Measurements from ENCODE around the gene GATD1.

GATD1 gene

DNA sequence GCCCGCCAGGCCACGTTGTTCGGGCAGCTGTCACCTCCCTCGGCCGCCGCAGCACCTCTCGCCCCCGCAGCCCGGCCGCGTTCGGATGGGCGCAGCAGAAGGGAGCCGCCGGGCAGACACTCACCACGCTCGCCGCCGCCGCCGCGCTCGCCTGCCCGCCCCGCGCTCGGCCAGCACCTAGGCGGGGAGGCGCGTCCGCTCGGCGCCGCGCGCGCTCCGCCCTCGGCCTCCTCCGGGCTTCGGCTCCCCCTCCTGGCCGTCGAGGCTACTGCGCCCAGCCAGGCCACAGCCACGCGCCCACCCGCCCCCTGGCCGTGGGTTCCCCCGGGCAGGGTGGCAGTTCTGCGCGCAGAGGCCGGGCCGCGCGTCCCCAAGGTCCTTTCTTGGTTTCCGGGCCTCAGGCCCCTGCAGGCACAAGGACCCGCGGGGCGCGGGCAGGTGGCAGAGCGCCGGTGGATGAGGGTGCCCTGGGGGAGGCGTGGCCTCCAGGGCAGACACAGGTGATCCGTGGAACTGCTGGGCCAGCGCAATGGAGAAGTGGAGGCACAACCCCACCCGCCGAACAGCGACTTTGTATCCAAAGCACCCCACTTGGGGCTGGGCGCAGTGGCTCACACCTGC lies 20.9 kb upstream of the GATD1 start, which contains the start of gene SLC25A22:
Gene SLC25A22, minus strand, starts transcription at position 189 of the 621 bp plus-strand sequence. CDS start 3,275 bp downstream, outside the sequence.
- H3K9ac ChIP-seq (ENCODE audit: low read length), result peak within 1 kb of the TSS; percentile 80
- H3K27ac ChIP-seq (ENCODE audit: low read depth, low read length), result peak within 1 kb of the TSS; percentile 82

DNA sequence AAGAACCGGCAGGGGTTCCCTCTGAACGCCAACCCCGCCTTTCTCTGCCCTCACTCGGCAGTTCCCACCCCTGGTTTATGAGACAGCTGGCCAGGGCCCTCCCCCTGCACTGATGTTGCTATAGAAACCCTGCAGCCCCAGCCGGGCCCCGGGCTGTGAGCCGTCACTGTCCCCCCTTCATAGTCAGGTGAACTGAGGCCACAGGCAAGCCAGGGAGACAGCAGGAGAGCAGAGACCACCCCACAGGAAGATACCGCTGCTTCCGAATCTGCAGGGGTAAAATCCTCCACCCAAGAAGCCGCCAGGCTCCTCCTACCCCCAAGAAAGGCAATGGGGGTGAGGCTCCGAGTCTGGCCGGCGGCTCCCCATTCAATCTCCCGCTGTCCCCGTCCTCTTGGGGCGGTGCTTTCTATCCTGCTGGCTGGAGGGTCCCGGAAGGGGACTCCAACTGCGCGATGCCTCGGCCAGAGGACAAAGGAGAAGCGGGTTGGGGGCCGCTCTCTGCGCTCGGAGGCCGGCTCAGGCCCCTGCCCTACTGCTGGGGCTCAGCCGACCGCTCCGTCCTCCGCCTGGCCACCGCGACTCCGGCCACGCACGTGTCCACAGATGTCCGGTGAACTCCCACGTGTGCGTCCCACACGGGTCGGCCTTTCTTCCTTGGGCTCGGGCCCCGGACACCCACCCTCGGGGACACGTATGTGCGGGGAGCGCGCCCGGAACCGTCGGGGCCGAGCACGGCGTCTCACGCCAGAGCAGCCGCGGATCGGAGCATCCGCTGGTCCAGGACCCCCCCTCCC lies 20.2 kb upstream of the GATD1 start:
- H3K9ac ChIP-seq (ENCODE audit: low read length), result peak overlapping the region; percentile 80

More for the DNA sequence above, 20.9 kb upstream of the GATD1 start, which contains the start of gene SLC25A22:
- H3K4me3 ChIP-seq (ENCODE audit: low read depth in 1 of 2, low read length in 2 of 2), result peak within 1 kb of the TSS; percentile 79 to 86
- H3K36me3 ChIP-seq (ENCODE audit: insufficient read depth, low read length), result no peaks in the 10 kb centered on the region
- H3K9me3 ChIP-seq (ENCODE audit: low read length), result no peaks in the 10 kb centered on the region
- no peaks in the 10 kb centered on the region for H3K27me3 ChIP-seq (ENCODE audit: control insufficient read depth in 1 of 2, insufficient read depth in 2 of 2, low read length in 2 of 2)
- peaks cover 8% of the 10 kb centered on the region for H3K4me1 ChIP-seq (ENCODE audit: insufficient read depth, low read length)

GRCh38 chr11:796565-797295 lies 19.4 kb upstream of the GATD1 start:
- Histone ChIP-seq H3K27me3 (ENCODE audit: control insufficient read depth in 1 of 2, insufficient read depth in 2 of 2, low read length in 2 of 2) (no peaks in the 10 kb centered on the region), H3K27ac (ENCODE audit: low read depth, low read length) (peak overlapping the region; percentile 83), H3K36me3 (ENCODE audit: insufficient read depth, low read length) (no peaks in the 10 kb centered on the region), H3K9me3 (ENCODE audit: low read length) (no peaks in the 10 kb centered on the region), H3K9ac (ENCODE audit: low read length) (peak overlapping the region; percentile 80), H3K4me3 (ENCODE audit: low read depth in 1 of 2, low read length in 2 of 2) (peak overlapping the region; percentile 79 to 86), H3K4me1 (ENCODE audit: insufficient read depth, low read length) (peaks cover 8% of the 10 kb centered on the region)

More for the DNA sequence above, 20.2 kb upstream of the GATD1 start:
- peak overlapping the region; percentile 79 to 86 for H3K4me3 ChIP-seq (ENCODE audit: low read depth in 1 of 2, low read length in 2 of 2)
- H3K9me3 ChIP-seq (ENCODE audit: low read length), result no peaks in the 10 kb centered on the region
- no peaks in the 10 kb centered on the region for H3K36me3 ChIP-seq (ENCODE audit: insufficient read depth, low read length)
- no peaks in the 10 kb centered on the region for H3K27me3 ChIP-seq (ENCODE audit: control insufficient read depth in 1 of 2, insufficient read depth in 2 of 2, low read length in 2 of 2)
- H3K4me1 ChIP-seq (ENCODE audit: insufficient read depth, low read length), result peaks cover 8% of the 10 kb centered on the region
- peak overlapping the region; percentile 82 for H3K27ac ChIP-seq (ENCODE audit: low read depth, low read length)

DNA sequence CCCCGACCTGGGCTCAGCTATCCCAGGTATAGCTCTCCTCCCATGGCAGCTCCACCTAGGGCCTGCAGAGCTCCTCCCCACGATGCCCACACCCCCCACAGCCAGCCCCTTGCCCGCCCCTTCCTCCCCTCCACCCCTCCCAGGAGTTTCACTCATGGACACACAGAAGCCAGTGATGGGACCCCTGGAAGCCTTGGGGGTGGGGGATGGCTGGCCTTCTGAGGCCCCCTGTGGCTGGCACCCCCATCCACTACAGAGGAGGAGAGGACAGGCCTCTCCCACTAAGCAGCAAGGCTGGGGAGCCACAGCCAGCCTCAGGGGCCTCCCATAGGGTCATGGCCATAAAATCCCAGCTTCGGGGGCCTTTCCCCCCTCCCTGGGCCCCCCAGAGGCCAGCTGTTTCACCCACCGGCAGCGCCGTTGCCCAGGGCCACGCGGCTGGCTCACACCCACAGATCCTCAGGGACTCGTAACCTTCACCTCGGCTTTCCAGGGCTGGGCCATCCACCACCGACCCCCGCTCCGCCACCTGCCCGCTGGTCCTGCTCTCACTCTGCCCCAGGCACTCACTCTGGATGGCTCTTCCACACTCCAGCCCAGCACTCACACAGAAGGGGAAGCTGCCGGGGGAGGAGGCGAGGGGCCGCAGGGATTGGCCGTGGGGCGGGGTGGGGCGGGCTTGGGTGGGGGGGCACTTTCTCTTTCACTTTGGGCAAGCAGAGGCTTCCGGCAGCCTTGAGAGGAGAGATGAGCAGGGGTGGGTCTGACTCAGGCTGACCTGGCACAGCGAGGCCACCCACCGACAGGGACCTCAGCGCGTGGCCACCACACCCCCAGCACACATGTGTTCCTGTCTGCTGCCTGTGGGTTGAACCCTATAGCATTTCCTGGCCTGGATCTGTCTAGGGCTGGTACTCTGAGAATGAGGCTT lies 18.6 kb upstream of the GATD1 start:
- H3K9ac ChIP-seq (ENCODE audit: low read length), result peak overlapping the region; percentile 80
- H3K4me1 ChIP-seq (ENCODE audit: insufficient read depth, low read length), result peaks cover 8% of the 10 kb centered on the region
- H3K4me3 ChIP-seq (ENCODE audit: low read depth in 1 of 2, low read length in 2 of 2), result peak overlapping the region; percentile 54 to 86
- H3K9me3 ChIP-seq (ENCODE audit: low read length), result no peaks in the 10 kb centered on the region
- H3K27ac ChIP-seq (ENCODE audit: low read depth, low read length), result peak overlapping the region; percentile 83
- H3K36me3 ChIP-seq (ENCODE audit: insufficient read depth, low read length), result no peaks in the 10 kb centered on the region
- peaks cover 0 to 3% of the 10 kb centered on the region in 2 donors for H3K27me3 ChIP-seq (ENCODE audit: control insufficient read depth in 1 of 2, insufficient read depth in 2 of 2, low read length in 2 of 2)

GRCh38 chr11:794766-795633 lies 17.7 kb upstream of the GATD1 start:
- H3K9ac ChIP-seq (ENCODE audit: low read length), result peak overlapping the region; percentile 10
- H3K36me3 ChIP-seq (ENCODE audit: insufficient read depth, low read length), result no peaks in the 10 kb centered on the region
- H3K4me1 ChIP-seq (ENCODE audit: insufficient read depth, low read length), result peaks cover 8% of the 10 kb centered on the region
- H3K9me3 ChIP-seq (ENCODE audit: low read length), result no peaks in the 10 kb centered on the region
- peak overlapping the region; percentile 54 to 86 for H3K4me3 ChIP-seq (ENCODE audit: low read depth in 1 of 2, low read length in 2 of 2)
- H3K27me3 ChIP-seq (ENCODE audit: control insufficient read depth in 1 of 2, insufficient read depth in 2 of 2, low read length in 2 of 2), result peaks cover 0 to 5% of the 10 kb centered on the region in 2 donors
- no peak overlapping the region for H3K27ac ChIP-seq (ENCODE audit: low read depth, low read length)

- H3K9me3 ChIP-seq (ENCODE audit: low read length), result no peaks in the 10 kb centered on the region
- no peaks in the 10 kb centered on the region for H3K36me3 ChIP-seq (ENCODE audit: insufficient read depth, low read length)
- peaks cover 0 to 11% of the 10 kb centered on the region in 2 donors for H3K27me3 ChIP-seq (ENCODE audit: control insufficient read depth in 1 of 2, insufficient read depth in 2 of 2, low read length in 2 of 2)
- H3K4me1 ChIP-seq (ENCODE audit: insufficient read depth, low read length), result peaks cover 8% of the 10 kb centered on the region
- H3K27ac ChIP-seq (ENCODE audit: low read depth, low read length), result no peak overlapping the region
- H3K4me3 ChIP-seq (ENCODE audit: low read depth in 1 of 2, low read length in 2 of 2), result no peak overlapping the region
- no peak overlapping the region for H3K9ac ChIP-seq (ENCODE audit: low read length)
Measured at GRCh38 chr11:794013-794765, 16.9 kb upstream of the GATD1 start.

- H3K9me3 ChIP-seq (ENCODE audit: low read length), result no peaks in the 10 kb centered on the region
- no peaks in the 10 kb centered on the region for H3K36me3 ChIP-seq (ENCODE audit: insufficient read depth, low read length)
- no peak overlapping the region for H3K27ac ChIP-seq (ENCODE audit: low read depth, low read length)
- no peak overlapping the region for H3K9ac ChIP-seq (ENCODE audit: low read length)
- peaks cover 8% of the 10 kb centered on the region for H3K4me1 ChIP-seq (ENCODE audit: insufficient read depth, low read length)
- H3K27me3 ChIP-seq (ENCODE audit: control insufficient read depth in 1 of 2, insufficient read depth in 2 of 2, low read length in 2 of 2), result peaks cover 0 to 18% of the 10 kb centered on the region in 2 donors
- no peak overlapping the region for H3K4me3 ChIP-seq (ENCODE audit: low read depth in 1 of 2, low read length in 2 of 2)
Measured at GRCh38 chr11:793556-793955, 16.3 kb upstream of the GATD1 start.

DNA sequence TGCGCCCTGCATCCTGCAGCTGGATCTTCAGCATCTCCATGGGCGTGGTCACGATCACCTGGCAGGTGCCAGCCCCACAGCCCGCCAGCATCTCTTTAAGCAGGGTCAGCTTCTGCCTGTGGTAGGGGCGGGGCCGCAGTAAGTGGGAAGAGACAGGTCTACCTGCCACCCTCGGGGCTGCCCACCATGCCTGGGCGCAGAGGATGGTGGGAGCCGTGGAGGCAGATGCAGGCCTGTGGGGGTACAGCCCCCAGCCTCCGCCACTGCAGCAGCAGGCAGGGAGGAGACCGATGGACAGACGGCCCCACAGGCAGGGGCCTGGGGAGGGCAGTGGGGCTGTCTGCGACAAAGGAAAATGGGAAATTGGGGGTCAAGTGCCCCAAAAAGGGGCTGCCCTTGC lies 15.6 kb upstream of the GATD1 start:
- H3K27ac ChIP-seq (ENCODE audit: low read depth, low read length), result no peak overlapping the region
- no peak overlapping the region for H3K4me3 ChIP-seq (ENCODE audit: low read depth in 1 of 2, low read length in 2 of 2)
- peaks cover 0 to 23% of the 10 kb centered on the region in 2 donors for H3K27me3 ChIP-seq (ENCODE audit: control insufficient read depth in 1 of 2, insufficient read depth in 2 of 2, low read length in 2 of 2)
- H3K36me3 ChIP-seq (ENCODE audit: insufficient read depth, low read length), result no peaks in the 10 kb centered on the region
- no peak overlapping the region for H3K9ac ChIP-seq (ENCODE audit: low read length)
- no peaks in the 10 kb centered on the region for H3K9me3 ChIP-seq (ENCODE audit: low read length)
- H3K4me1 ChIP-seq (ENCODE audit: insufficient read depth, low read length), result peaks cover 8% of the 10 kb centered on the region

GRCh38 chr11:792535-792821 lies 15.2 kb upstream of the GATD1 start:
- Histone ChIP-seq H3K9me3 (ENCODE audit: low read length) (no peaks in the 10 kb centered on the region), H3K36me3 (ENCODE audit: insufficient read depth, low read length) (no peaks in the 10 kb centered on the region), H3K9ac (ENCODE audit: low read length) (no peak overlapping the region), H3K4me3 (ENCODE audit: low read depth in 1 of 2, low read length in 2 of 2) (no peak overlapping the region), H3K4me1 (ENCODE audit: insufficient read depth, low read length) (peaks cover 8% of the 10 kb centered on the region), H3K27ac (ENCODE audit: low read depth, low read length) (no peak overlapping the region), H3K27me3 (ENCODE audit: control insufficient read depth in 1 of 2, insufficient read depth in 2 of 2, low read length in 2 of 2) (peaks cover 0 to 23% of the 10 kb centered on the region in 2 donors)
